ENCODE data around the gene DACT2. TPM values are rescaled to one million over a fixed set of nuclear protein-coding genes. Genes with fewer than 3 reads are reported as not detected.

DACT2 gene
- total RNA-seq, 1 experiment from 2014 or later: not detected

- ChIA-PET POLR2A (no interaction called here), RAD21 (ENCODE audit: low non-redundant PET in 1 of 2, low total read pairs in 2 of 2, uncharacterized antibody in 2 of 2, unreplicated experiment in 2 of 2) (no interaction called here), CTCF (no interaction called here)
- Histone ChIP-seq H3K4me3 (replicated peaks in 1 of 2; ENCODE audit: low read depth in 1 of 2, low read length in 2 of 2) (no peak overlapping the region), H3K9me2 (ENCODE audit: insufficient read depth) (no peaks in the 10 kb centered on the region), H3K9ac (ENCODE audit: low read length) (no peak overlapping the region), H2AFZ (ENCODE audit: low read depth, low read length, poor library complexity, severe bottlenecking) (no peak overlapping the region), H3K36me3 (ENCODE audit: control insufficient read depth in 1 of 2, insufficient read depth in 2 of 2, low read length in 2 of 2) (no peaks in the 10 kb centered on the region), H3K27me3 (ENCODE audit: insufficient read depth, low read length) (peaks cover 4% of the 10 kb centered on the region; the same call in 1 of the 2 replicates), H3K4me1 (ENCODE audit: control insufficient read depth in 1 of 2, insufficient read depth in 2 of 2, low read length in 2 of 2) (no peaks in the 10 kb centered on the region), H3K79me2 (ENCODE audit: insufficient read depth, low read length) (no peaks in the 10 kb centered on the region), H3K4me2 (ENCODE audit: low read length) (no peak overlapping the region), H3K9me3 (ENCODE audit: control insufficient read depth in 1 of 2, insufficient read depth in 1 of 2, low read depth in 1 of 2, low read length in 2 of 2) (no peaks in the 10 kb centered on the region), H4K20me1 (ENCODE audit: insufficient read depth) (no peaks in the 10 kb centered on the region), H3K27ac (ENCODE audit: low read depth, low read length) (no peak overlapping the region)
- DNase-seq (ENCODE audit: low read depth, low spot score): no peak
- intact Hi-C loops (cut with micrococcal nuclease): no loop called here
- ATAC-seq: no peak
- no peak for TF ChIP-seq JUND (IDR thresholded peaks at IDR 0.05)
- no peak for TF ChIP-seq CBX3 (IDR thresholded peaks at IDR 0.05; ENCODE audit: low read depth)
- TF ChIP-seq ATF3 (IDR thresholded peaks at IDR 0.05): no peak
- TF ChIP-seq, protein P1, sequence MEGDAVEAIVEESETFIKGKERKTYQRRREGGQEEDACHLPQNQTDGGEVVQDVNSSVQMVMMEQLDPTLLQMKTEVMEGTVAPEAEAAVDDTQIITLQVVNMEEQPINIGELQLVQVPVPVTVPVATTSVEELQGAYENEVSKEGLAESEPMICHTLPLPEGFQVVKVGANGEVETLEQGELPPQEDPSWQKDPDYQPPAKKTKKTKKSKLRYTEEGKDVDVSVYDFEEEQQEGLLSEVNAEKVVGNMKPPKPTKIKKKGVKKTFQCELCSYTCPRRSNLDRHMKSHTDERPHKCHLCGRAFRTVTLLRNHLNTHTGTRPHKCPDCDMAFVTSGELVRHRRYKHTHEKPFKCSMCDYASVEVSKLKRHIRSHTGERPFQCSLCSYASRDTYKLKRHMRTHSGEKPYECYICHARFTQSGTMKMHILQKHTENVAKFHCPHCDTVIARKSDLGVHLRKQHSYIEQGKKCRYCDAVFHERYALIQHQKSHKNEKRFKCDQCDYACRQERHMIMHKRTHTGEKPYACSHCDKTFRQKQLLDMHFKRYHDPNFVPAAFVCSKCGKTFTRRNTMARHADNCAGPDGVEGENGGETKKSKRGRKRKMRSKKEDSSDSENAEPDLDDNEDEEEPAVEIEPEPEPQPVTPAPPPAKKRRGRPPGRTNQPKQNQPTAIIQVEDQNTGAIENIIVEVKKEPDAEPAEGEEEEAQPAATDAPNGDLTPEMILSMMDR (IDR thresholded peaks at IDR 0.05 in 2 of 3, conservative IDR thresholded peaks at IDR 0.05 in 1 of 3; ENCODE audit: borderline replicate concordance in 1 of 3, insufficient read depth in 1 of 3, low read depth in 2 of 3, low read length in 2 of 3): no peak
- TF ChIP-seq ZBTB33 (IDR thresholded peaks at IDR 0.05; ENCODE audit: extremely low read depth, insufficient replicate concordance, low read length): no peak
- no peak for TF ChIP-seq EZH2 (IDR thresholded peaks at IDR 0.05)
- TF ChIP-seq EGR1 (IDR thresholded peaks at IDR 0.05; ENCODE audit: low read depth): no peak
- no peak for TF ChIP-seq YY1 (IDR thresholded peaks at IDR 0.05; ENCODE audit: extremely low read depth, insufficient replicate concordance, low read depth, low read length)
- no peak for TF ChIP-seq ELF1 (IDR thresholded peaks at IDR 0.05; ENCODE audit: borderline replicate concordance, low read depth)
- no peak for TF ChIP-seq POLR2AphosphoS5 (IDR thresholded peaks at IDR 0.05; ENCODE audit: low read depth, low read length)
- no peak for TF ChIP-seq POLR2A (IDR thresholded peaks at IDR 0.05; ENCODE audit: borderline replicate concordance, extremely low read depth, insufficient read depth, insufficient read length)
- TF ChIP-seq, protein P2, sequence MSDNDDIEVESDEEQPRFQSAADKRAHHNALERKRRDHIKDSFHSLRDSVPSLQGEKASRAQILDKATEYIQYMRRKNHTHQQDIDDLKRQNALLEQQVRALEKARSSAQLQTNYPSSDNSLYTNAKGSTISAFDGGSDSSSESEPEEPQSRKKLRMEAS (IDR thresholded peaks at IDR 0.05): no peak
- TF ChIP-seq ZNF274 (IDR thresholded peaks at IDR 0.05; ENCODE audit: low read depth, low read length): no peak
- TF ChIP-seq CEBPB (IDR thresholded peaks at IDR 0.05; ENCODE audit: low read depth): no peak
- TF ChIP-seq FOSL1 (IDR thresholded peaks at IDR 0.05; ENCODE audit: low read depth): no peak
- no peak for TF ChIP-seq REST (IDR thresholded peaks at IDR 0.05; ENCODE audit: low read depth)
- no TSS peak for BruUV-seq (replicated peaks)
Measured at GRCh38 chr6:168280899-168281245, 38.7 kb downstream of the DACT2 start.

Measured in HCT116 (cell line).